ENCODE data around the gene GNG7. TPM values are rescaled to one million over a fixed set of nuclear protein-coding genes. Genes with fewer than 3 reads are reported as not detected.

GNG7 gene
- total RNA-seq, 1 donor from 2014 or later, result 7.7 TPM

- H3K4me1 Mint-ChIP-seq (ENCODE audit: unreplicated experiment), result no peaks in the 10 kb centered on the region
- no peaks in the 10 kb centered on the region for H3K9me3 Mint-ChIP-seq (ENCODE audit: unreplicated experiment)
- H3K27me3 Mint-ChIP-seq (ENCODE audit: unreplicated experiment), result peaks cover 2% of the 10 kb centered on the region
- DNase-seq (ENCODE audit: low spot score), result no peak
- H3K4me3 Mint-ChIP-seq (ENCODE audit: unreplicated experiment), result no peak overlapping the region
- no peak for TF ChIP-seq CTCF (IDR thresholded peaks at IDR 0.05; ENCODE audit: unreplicated experiment)
- H3K36me3 Mint-ChIP-seq (ENCODE audit: low read depth, unreplicated experiment), result peaks cover 18% of the 10 kb centered on the region
- no peak overlapping the region for H3K27ac Mint-ChIP-seq (ENCODE audit: unreplicated experiment)
Observed at GRCh38 chr19:2731181-2731995, 28.9 kb upstream of the GNG7 start.

- Mint-ChIP-seq H3K9me3 (ENCODE audit: unreplicated experiment) (no peaks in the 10 kb centered on the region), H3K4me1 (ENCODE audit: unreplicated experiment) (no peaks in the 10 kb centered on the region), H3K27me3 (ENCODE audit: unreplicated experiment) (peaks cover 6% of the 10 kb centered on the region), H3K4me3 (ENCODE audit: unreplicated experiment) (no peak overlapping the region), H3K36me3 (ENCODE audit: low read depth, unreplicated experiment) (peaks cover 11% of the 10 kb centered on the region), H3K27ac (ENCODE audit: unreplicated experiment) (no peak overlapping the region)
- no peak for DNase-seq (ENCODE audit: low spot score)
- TF ChIP-seq CTCF (IDR thresholded peaks at IDR 0.05; ENCODE audit: unreplicated experiment), result no peak
Observed at GRCh38 chr19:2729943-2730818, 27.7 kb upstream of the GNG7 start.

GRCh38 chr19:2728783-2729387 lies 26.4 kb upstream of the GNG7 start:
- TF ChIP-seq CTCF (IDR thresholded peaks at IDR 0.05; ENCODE audit: unreplicated experiment), result no peak
- Mint-ChIP-seq H3K4me1 (ENCODE audit: unreplicated experiment) (peaks cover 2% of the 10 kb centered on the region), H3K9me3 (ENCODE audit: unreplicated experiment) (no peaks in the 10 kb centered on the region), H3K27me3 (ENCODE audit: unreplicated experiment) (peaks cover 3% of the 10 kb centered on the region), H3K4me3 (ENCODE audit: unreplicated experiment) (no peak overlapping the region), H3K36me3 (ENCODE audit: low read depth, unreplicated experiment) (peaks cover 4% of the 10 kb centered on the region), H3K27ac (ENCODE audit: unreplicated experiment) (no peak overlapping the region)
- no peak for DNase-seq (ENCODE audit: low spot score)

- H3K36me3 Mint-ChIP-seq (ENCODE audit: low read depth, unreplicated experiment), result peaks cover 4% of the 10 kb centered on the region
- H3K27me3 Mint-ChIP-seq (ENCODE audit: unreplicated experiment), result peaks cover 3% of the 10 kb centered on the region
- no peaks in the 10 kb centered on the region for H3K9me3 Mint-ChIP-seq (ENCODE audit: unreplicated experiment)
- no peak overlapping the region for H3K4me3 Mint-ChIP-seq (ENCODE audit: unreplicated experiment)
- H3K4me1 Mint-ChIP-seq (ENCODE audit: unreplicated experiment), result peaks cover 2% of the 10 kb centered on the region
- no peak for TF ChIP-seq CTCF (IDR thresholded peaks at IDR 0.05; ENCODE audit: unreplicated experiment)
- H3K27ac Mint-ChIP-seq (ENCODE audit: unreplicated experiment), result no peak overlapping the region
- DNase-seq (ENCODE audit: low spot score), result no peak
Observed at GRCh38 chr19:2727640-2727944, 25.1 kb upstream of the GNG7 start.

All from endothelial cell (in vitro differentiated cells).